AG08396 (cell line): ENCODE data around the gene ZBTB7A.
A peak's percentile ranks its signal among the peaks of the same experiment; 100 is the strongest.

Experiments used
- DNase-seq: peaks from one replicate; pipeline ENCODE4 v3.0.0; 2012; ENCODE audit warnings: low spot score, mixed read lengths

Gene ZBTB7A

GRCh38 chr19:4054441-4055208 is 12.1 kb downstream of the ZBTB7A start:
- DNase-seq: no peak

DNA sequence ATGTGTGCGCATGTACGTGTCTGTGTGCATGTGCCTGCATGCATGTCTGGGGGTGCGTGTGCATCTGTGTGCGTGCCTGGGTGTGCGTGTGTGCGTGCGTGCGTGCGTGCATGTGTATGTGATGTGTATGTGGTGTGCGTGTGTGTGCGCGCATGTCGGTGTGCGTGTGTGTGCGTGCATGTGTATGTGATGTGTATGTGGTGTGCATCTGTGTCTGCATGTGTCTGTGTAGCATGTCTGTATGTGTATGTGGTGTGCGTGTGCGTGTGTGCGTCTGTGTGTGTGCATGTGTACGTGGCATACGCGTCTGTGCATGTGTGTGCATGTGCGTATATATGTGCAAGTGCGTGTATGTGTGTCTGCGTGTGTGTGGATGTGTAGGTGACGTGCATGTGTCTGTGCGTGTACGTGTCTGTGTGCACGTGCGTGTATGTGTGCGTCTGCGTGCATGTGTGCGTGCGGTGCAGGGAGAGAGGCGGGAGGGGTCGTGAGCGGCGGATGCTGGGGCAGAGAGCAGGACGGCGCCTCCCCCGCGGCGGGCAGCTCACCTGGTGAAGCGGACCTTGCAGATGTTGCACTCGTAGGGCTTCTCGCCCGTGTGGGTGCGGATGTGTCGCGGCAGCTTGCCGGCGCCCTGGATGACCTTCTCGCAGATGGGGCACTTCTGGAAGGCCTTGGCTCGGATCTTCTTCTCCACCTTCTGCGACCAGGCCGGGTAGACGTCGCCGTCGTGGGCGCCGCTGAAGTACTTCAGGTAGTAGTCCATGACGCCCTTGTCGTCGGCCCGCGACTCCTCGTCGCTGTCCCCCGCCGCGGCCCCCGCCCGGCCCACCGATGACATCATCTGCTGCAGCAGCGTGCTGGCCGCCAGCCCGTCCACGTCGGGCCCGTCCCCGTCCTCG is 13.0 kb downstream of the ZBTB7A start:
- DNase-seq: no peak

GRCh38 chr19:4052993-4053422 is 13.7 kb downstream of the ZBTB7A start:
- no peak for DNase-seq

- DNase-seq: no peak
Measured at GRCh38 chr19:4052114-4052992, 14.3 kb downstream of the ZBTB7A start.

GRCh38 chr19:4051175-4052101 is 15.3 kb downstream of the ZBTB7A start:
- DNase-seq: peak; percentile 78

GRCh38 chr19:4049432-4049831 is 17.3 kb downstream of the ZBTB7A start:
- no peak for DNase-seq

DNA sequence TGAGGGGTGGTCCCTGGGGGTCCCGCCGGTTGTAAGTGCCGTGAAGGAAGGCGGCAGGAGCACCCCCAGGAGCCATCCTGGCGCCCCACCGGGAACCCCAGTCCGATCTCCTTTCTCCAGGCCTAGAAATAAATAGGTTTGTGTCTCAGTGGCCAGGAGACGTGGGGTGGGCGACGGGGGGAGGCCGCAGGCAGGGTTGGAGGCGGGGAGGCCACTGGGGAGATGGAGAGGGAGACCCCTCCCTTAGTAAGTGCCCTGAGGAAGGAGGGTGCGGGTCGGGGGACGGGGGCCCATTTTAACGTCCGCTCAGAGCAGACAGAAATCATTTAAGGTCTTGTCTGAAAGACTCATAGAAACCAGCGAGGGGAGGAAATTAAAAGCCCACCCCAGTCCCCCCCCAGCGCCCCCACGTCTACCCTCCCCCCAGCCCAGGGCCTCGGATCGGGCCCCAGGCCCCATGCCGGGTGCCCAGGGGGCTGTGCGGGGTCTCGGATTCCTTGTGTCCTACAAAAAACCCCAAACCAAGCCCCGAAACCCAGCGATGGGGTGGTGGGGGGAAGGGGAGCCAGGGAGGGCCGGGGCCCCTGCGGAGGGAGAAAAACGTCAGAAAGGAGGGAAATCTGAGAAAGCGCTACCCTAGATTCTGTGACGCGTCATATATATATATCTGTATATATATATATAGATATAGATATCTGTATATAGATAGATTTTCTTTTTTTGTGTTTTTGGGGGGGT is 19.6 kb downstream of the ZBTB7A start:
- DNase-seq: no peak

DNA sequence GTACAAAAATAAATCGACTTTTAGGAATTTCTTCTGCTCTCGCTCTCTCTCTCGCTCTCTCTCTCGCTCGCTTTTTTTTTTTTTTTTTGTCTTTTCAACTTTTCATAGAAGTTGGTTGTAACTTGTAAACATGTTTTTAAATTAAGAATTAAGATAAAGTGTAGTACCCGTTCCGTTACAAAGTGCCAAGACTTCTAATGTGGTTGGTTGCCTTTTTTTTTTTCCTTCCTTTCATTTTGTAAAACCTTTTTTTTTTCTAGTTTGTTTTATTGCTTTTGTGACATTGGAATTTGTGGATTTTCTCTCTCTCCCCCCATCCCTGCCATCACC is 20.4 kb downstream of the ZBTB7A start:
- no peak for DNase-seq

- no peak for DNase-seq
Measured at GRCh38 chr19:4045597-4046361, 20.9 kb downstream of the ZBTB7A start.

DNA sequence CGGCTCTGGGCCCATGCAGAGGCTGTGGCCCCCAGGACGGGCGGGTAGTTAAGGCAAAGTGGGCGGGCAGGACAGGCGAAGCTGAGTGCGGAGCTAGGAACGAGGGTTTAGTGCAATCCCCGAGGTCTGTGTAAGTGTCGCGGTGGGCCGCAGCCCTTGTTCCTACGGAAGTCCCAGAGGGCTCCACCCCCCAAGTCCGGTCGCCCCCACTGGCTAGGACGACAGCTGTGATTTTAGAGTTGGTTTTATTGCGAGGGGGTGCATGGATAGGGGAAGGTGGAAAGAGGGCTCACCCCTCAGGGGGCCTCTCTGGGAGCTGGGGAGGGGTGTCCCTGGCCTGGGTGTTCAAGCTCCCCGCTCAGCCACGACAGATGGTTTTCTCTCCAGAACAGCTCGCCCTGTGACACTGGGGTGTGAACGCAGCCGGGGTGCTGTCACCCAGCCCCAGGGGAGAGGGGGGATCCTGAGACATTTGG is 21.7 kb downstream of the ZBTB7A start:
- no peak for DNase-seq

GRCh38 chr19:4043966-4044715 is 22.6 kb downstream of the ZBTB7A start:
- no peak for DNase-seq

GRCh38 chr19:4043401-4043800 is 23.3 kb downstream of the ZBTB7A start:
- no peak for DNase-seq

GRCh38 chr19:4042731-4043082 is 24.0 kb downstream of the ZBTB7A start:
- DNase-seq: no peak

DNA sequence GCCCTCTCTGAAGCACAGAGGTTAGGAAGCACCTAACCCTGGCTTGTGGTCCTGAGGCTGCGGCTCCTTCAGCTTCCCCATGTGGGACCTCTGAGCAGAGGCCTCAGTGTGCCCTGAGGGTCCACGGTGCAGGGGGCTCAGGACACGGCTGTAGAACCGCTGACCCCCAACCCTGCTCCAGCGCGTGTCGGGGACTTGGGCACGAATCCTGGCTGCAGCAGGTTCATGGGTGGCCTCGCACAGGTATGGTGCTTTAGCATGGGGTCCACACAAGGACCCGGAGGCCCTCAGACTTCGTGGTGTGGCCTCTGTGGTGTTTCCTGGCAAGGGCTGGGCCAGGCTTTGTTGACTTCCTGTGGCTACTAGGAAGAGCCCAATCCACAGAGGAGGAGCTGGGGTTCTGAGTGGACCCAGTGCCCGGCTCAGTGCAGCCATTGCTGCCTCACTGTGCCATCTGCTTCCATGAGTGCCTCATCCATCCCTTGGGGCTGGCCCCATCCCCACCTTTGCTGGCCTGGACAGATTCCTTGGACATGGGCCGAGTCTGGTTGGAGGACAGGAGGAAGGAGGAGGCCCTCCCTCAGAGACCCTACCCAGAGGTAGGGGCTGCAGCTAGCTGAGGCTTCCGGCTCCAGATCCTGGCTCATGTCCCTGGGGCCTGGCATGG is 24.5 kb downstream of the ZBTB7A start:
- DNase-seq: no peak

- no peak for DNase-seq
Measured at GRCh38 chr19:4038661-4039423, 27.9 kb downstream of the ZBTB7A start.

DNA sequence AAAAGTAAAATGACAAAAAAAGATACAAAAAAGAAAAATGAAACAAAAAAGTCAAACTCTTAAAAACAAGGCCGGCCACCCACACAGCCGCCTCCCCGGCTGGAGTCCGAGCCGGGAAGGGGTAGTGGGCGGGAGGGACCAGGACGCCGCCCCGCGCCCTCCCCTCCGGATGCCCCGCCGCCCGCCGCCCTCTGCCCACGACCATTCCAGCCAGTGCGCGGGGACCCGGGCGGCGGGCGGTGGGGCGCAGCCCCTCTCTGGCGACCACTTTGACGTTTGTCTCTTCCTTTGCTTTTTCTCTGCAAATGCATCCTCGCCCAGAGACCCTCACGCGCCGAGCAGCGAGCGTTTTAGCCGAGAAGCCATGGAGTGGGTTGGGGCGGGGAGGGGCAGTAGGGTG is 28.6 kb downstream of the ZBTB7A start:
- DNase-seq: no peak

- no peak for DNase-seq
Measured at GRCh38 chr19:4037301-4037949, 29.3 kb downstream of the ZBTB7A start.
